K562 (cell line): ENCODE data around the gene E2F1. TPM values are rescaled to one million over a fixed set of nuclear protein-coding genes. Genes with fewer than 3 reads are reported as not detected.
A peak's percentile ranks its signal among the peaks of the same experiment; 100 is the strongest.

Source experiments
- ATAC-seq: fragments of 200-7000 bp; cut with Tn5 transposase; 3 replicates; pipeline ENCODE4 v1.9.1; 2020; ENCODE audit warnings: moderate library complexity
- BruUV-seq: library from RNA; stranded (reverse); fragments of 400-500 nt; replicated peaks from 2 replicates; lab custom pipeline; 2021; lab: Mats Ljungman, UMichigan
- CTCF ChIA-PET: fragments of 300-600 bp; formaldehyde crosslinking; extraction: SDS; loops from one replicate; lab custom pipeline; 2021; ENCODE audit warnings: low intra/inter-chr PET ratio; lab: Yijun Ruan, JAX
- POLR2A ChIA-PET: fragments of 300-600, 350-650 bp; sonication (Branson Sonifier 250); formaldehyde crosslinking; extraction: SDS; loops from one replicate; lab custom pipeline; 2021; ENCODE audit warnings: antibody characterized with exemption, inconsistent platforms; lab: Yijun Ruan, JAX
- DNase-seq, 4 experiments: peaks; one replicate each; pipeline versions ENCODE4 v3.0.0 to v3.0.0-alpha.2; 2011 to 2018; ENCODE audit warnings: low spot score in 3 of 4, mixed read lengths in 3 of 4; ENCODE audit errors: extremely low read depth in 1 of 4
- FAIRE-seq: peaks from 2 replicates; lab custom pipeline; 2011; peaks lifted over from hg19 to GRCh38; lab: Jason Lieb, UNC
- H2AFZ ChIP-seq: 2 replicates; pipeline ENCODE4 v1.6.0; 2011; ENCODE audit warnings: low read depth, low read length, control low read depth, inconsistent platforms
- H3K27ac ChIP-seq: fragments of 200-600 bp; 3 replicates; pipeline ENCODE4 v1.8.0; 2011; ENCODE audit warnings: low read depth, mild to moderate bottlenecking, control low read depth, inconsistent platforms, low read length, moderate library complexity, mixed read lengths; ENCODE audit errors: extremely low read depth
- H3K27me3 ChIP-seq, 2 experiments: fragments of 300-600 bp in 1 of 2; 2 replicates in 1 of 2; 3 replicates in 1 of 2; pipeline versions ENCODE4 v1.6.0 to v1.8.0; 2011; ENCODE audit warnings: inconsistent platforms in 2 of 2, low read length in 2 of 2, mild to moderate bottlenecking in 1 of 2, mixed read lengths in 1 of 2, moderate library complexity in 1 of 2; ENCODE audit not compliant: control insufficient read depth in 2 of 2, insufficient read depth in 2 of 2
- H3K36me3 ChIP-seq: fragments of 300-600 bp; 3 replicates; pipeline ENCODE4 v1.8.0; 2011; ENCODE audit warnings: mild to moderate bottlenecking, low read length, inconsistent platforms; ENCODE audit not compliant: control insufficient read depth, insufficient read depth
- H3K4me1 ChIP-seq, 2 experiments: fragments of 200-600 bp in 1 of 2; replicated peaks in 1 of 2; 2 replicates in 1 of 2; 3 replicates in 1 of 2; pipeline versions ENCODE4 v1.5.1 to v1.8.0; 2011; ENCODE audit warnings: inconsistent platforms in 2 of 2, low read length in 2 of 2, mild to moderate bottlenecking in 1 of 2, mixed read lengths in 1 of 2, moderate library complexity in 1 of 2; ENCODE audit not compliant: control insufficient read depth in 2 of 2, insufficient read depth in 2 of 2
- H3K4me2 ChIP-seq: 2 replicates; pipeline ENCODE4 v1.6.1; 2011; ENCODE audit warnings: low read length, control low read depth, inconsistent platforms, mixed read lengths; ENCODE audit not compliant: insufficient read depth
- H3K4me3 ChIP-seq: fragments of 200-600 bp; sonication (generic), shearing (Covaris generic); 2 replicates; pipeline ENCODE4 v1.5.1; 2016; ENCODE audit warnings: control low read depth, inconsistent platforms
- H3K79me2 ChIP-seq: fragments of 200-600 bp; 3 replicates; pipeline ENCODE4 v1.8.0; 2011; ENCODE audit warnings: low read length, inconsistent platforms; ENCODE audit not compliant: control insufficient read depth, insufficient read depth
- H3K9ac ChIP-seq, 2 experiments: 2 replicates each; pipeline versions ENCODE4 v1.6.0 to v1.6.1; 2011; ENCODE audit warnings: low read depth in 2 of 2, low read length in 2 of 2, control low read depth in 1 of 2, inconsistent platforms in 1 of 2, mild to moderate bottlenecking in 1 of 2, mixed read lengths in 1 of 2; ENCODE audit not compliant: insufficient read depth in 1 of 2
- H3K9me1 ChIP-seq: one replicate; pipeline ENCODE4 v1.6.0; 2011; ENCODE audit warnings: inconsistent platforms, mild to moderate bottlenecking, low read length, moderate library complexity; ENCODE audit not compliant: control insufficient read depth, insufficient read depth
- H3K9me3 ChIP-seq: replicated peaks from 2 replicates; pipeline ENCODE4 v1.5.1; 2011; ENCODE audit warnings: low read depth, low read length, inconsistent platforms; ENCODE audit not compliant: control insufficient read depth, insufficient read depth
- H4K20me1 ChIP-seq: replicated peaks from 2 replicates; pipeline ENCODE4 v1.6.1; 2011; ENCODE audit warnings: low read length, inconsistent platforms, mixed read lengths; ENCODE audit not compliant: control insufficient read depth, insufficient read depth
- BCL6 ChIP-seq: fragments of 250-450 bp; sonication (Bioruptor Pico); IDR thresholded peaks from 2 replicates; pipeline ENCODE4 v1.4.0; 2020
- CAMTA2 ChIP-seq: fragments of 250-450 bp; sonication (Bioruptor Pico); conservative IDR thresholded peaks from 2 replicates; pipeline ENCODE4 v1.5.1; 2022
- CBFA2T2 ChIP-seq: fragments of 450-650 bp; conservative IDR thresholded peaks from 2 replicates; pipeline ENCODE4 v1.6.1; 2017; ENCODE audit warnings: mild to moderate bottlenecking
- ELF4 ChIP-seq: fragments of 450-650 bp; formaldehyde crosslinking; IDR thresholded peaks from 2 replicates; pipeline ENCODE4 v1.4.0; 2022; ENCODE audit warnings: missing genetic modification characterization
- FOS ChIP-seq: IDR thresholded peaks from 3 replicates; pipeline ENCODE4 v1.6.1; 2011; ENCODE audit not compliant: insufficient read length; ENCODE audit errors: extremely low read depth
- MEIS2 ChIP-seq: fragments of 450-650 bp; IDR thresholded peaks from 2 replicates; pipeline ENCODE4 v1.6.1; 2014; ENCODE audit warnings: mild to moderate bottlenecking; ENCODE audit not compliant: partially characterized antibody
- NR2C2 ChIP-seq, 2 experiments: fragments of 200-800 bp in 1 of 2; sonication (Bioruptor generic) in 1 of 2; sonication (generic) in 1 of 2; formaldehyde crosslinking in 1 of 2; IDR thresholded peaks; 2 replicates each; pipeline versions ENCODE4 v1.6.1 to v1.8.0; 2016 to 2022; ENCODE audit warnings: mild to moderate bottlenecking in 1 of 2, missing compliant biosample characterization in 1 of 2, missing genetic modification characterization in 1 of 2, missing genetic modification reagents in 1 of 2
- RFX7 ChIP-seq: fragments of 250-450 bp; sonication (Bioruptor Pico); IDR thresholded peaks from 2 replicates; pipeline ENCODE4 v1.5.1; 2021; ENCODE audit warnings: mild to moderate bottlenecking
- TEAD4 ChIP-seq, 2 experiments: sonication (generic) in 1 of 2; formaldehyde crosslinking in 1 of 2; IDR thresholded peaks; 2 replicates each; pipeline versions ENCODE4 v1.6.1 to v1.8.0; 2012 to 2022; ENCODE audit warnings: borderline replicate concordance in 1 of 2, inconsistent platforms in 1 of 2, low read length in 1 of 2, mild to moderate bottlenecking in 1 of 2, missing genetic modification reagents in 1 of 2
- ZFX ChIP-seq: sonication (generic); formaldehyde crosslinking; IDR thresholded peaks from 2 replicates; pipeline ENCODE4 v1.8.0; 2022; ENCODE audit warnings: mild to moderate bottlenecking, missing genetic modification reagents, moderate library complexity
- ZNF696 ChIP-seq: fragments of 250-450 bp; sonication (Bioruptor Pico); conservative IDR thresholded peaks from 2 replicates; pipeline ENCODE4 v1.4.0; 2020; ENCODE audit warnings: mild to moderate bottlenecking, moderate library complexity
- ZZZ3 ChIP-seq: fragments of 450-650 bp; IDR thresholded peaks from 2 replicates; pipeline ENCODE4 v1.6.1; 2016; ENCODE audit warnings: antibody characterized with exemption, mild to moderate bottlenecking, moderate library complexity
- WGBS: fragments of 100-300 bp; shearing (Covaris generic); methylation state at CpG from one replicate; pipeline ENCODE4 v1.1.6; 2016; ENCODE audit warnings: low coverage, mixed read lengths; ENCODE audit not compliant: insufficient coverage; ENCODE audit errors: missing lambda C conversion rate; 5-methylcytosine and 5-hydroxymethylcytosine counted together
- in situ Hi-C: fragments of 300-500 bp; cut with MboI; formaldehyde crosslinking; loops from 4 replicates; pipeline ENCODE4 v1.15.0; 2018; ENCODE audit warnings: inconsistent platforms, mixed read lengths
- intact Hi-C: fragments of 100-400 bp; cut with micrococcal nuclease; formaldehyde crosslinking; loops from 2 replicates; pipeline ENCODE4 v1.14.2; 2022
- polyA plus RNA-seq, 8 experiments: library from polyadenylated mRNA; depleted of rRNA in 4 of 8; stranded (reverse) in 5 of 8; unstranded in 3 of 8; fragments of >200 nt; fragmentation: Nextera tagmentation in 2 of 8; fragmentation: Illumina TruSeq in 1 of 8; extraction: Ambion mirVana in 2 of 8; extraction: Trizol in 1 of 8; gene quantifications; 2 replicates each; pipeline versions ENCODE4 v1.2.1 to v1.2.3, GENCODE V29; 2011 to 2014; ENCODE audit warnings: inconsistent platforms in 1 of 8, missing spikeins in 1 of 8
- total RNA-seq, 7 experiments: library from RNA; depleted of rRNA in 6 of 7; stranded (reverse); fragments of >200 nt in 6 of 7; fragmentation: Illumina TruSeq in 2 of 7; extraction: Trizol in 2 of 7; gene quantifications; 2 replicates each; pipeline versions ENCODE4 v1.2.1 to v1.2.3, GENCODE V29; 2011 to 2021; ENCODE audit warnings: low replicate concordance in 1 of 7
- TF ChIP-seq, protein P1 (sequence below), 2 experiments: fragments of 150-350 bp in 1 of 2; IDR thresholded peaks; 2 replicates each; pipeline ENCODE4 v1.6.1; 2012 to 2016; ENCODE audit warnings: low read depth in 2 of 2, low read length in 2 of 2, mild to moderate bottlenecking in 1 of 2, moderate library complexity in 1 of 2
- TF ChIP-seq, protein P2 (sequence below): sonication (generic); formaldehyde crosslinking; IDR thresholded peaks from 2 replicates; pipeline ENCODE4 v1.5.0; 2020; ENCODE audit warnings: missing genetic modification reagents

The E2F1 gene
- total and polyA plus RNA-seq, 9 of the 15 experiments (the other 6 are each of a cell fraction or from before 2014, with no cell fraction given) = 0.14 to 30.6 (median 13.1) TPM

DNA sequence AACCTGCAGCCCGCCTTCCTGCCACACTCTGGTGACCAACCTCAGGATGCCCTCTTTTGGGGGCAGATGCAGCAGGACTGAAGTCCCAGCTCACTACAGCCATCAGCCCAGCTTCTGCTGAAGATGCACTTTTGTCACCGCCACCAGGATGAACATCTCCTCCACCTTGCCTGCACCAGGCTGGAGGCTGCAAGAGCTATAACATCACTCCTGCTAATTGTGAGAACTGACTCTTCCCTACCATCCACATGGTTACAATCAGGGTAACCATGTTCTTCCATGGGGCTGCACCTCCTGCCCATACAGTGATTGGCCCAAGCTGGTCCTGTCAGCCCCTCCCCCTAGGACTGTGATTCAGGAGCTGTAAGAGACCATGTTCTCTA lies 21.4 kb downstream of the E2F1 start (continued):
- TF ChIP-seq MEIS2 (no peak), FOS (no peak), BCL6 (no peak), RFX7 (CRISPR knock-in tag) (no peak), CBFA2T2 (no peak), ZZZ3 (no peak)
- TF ChIP-seq, protein P1, sequence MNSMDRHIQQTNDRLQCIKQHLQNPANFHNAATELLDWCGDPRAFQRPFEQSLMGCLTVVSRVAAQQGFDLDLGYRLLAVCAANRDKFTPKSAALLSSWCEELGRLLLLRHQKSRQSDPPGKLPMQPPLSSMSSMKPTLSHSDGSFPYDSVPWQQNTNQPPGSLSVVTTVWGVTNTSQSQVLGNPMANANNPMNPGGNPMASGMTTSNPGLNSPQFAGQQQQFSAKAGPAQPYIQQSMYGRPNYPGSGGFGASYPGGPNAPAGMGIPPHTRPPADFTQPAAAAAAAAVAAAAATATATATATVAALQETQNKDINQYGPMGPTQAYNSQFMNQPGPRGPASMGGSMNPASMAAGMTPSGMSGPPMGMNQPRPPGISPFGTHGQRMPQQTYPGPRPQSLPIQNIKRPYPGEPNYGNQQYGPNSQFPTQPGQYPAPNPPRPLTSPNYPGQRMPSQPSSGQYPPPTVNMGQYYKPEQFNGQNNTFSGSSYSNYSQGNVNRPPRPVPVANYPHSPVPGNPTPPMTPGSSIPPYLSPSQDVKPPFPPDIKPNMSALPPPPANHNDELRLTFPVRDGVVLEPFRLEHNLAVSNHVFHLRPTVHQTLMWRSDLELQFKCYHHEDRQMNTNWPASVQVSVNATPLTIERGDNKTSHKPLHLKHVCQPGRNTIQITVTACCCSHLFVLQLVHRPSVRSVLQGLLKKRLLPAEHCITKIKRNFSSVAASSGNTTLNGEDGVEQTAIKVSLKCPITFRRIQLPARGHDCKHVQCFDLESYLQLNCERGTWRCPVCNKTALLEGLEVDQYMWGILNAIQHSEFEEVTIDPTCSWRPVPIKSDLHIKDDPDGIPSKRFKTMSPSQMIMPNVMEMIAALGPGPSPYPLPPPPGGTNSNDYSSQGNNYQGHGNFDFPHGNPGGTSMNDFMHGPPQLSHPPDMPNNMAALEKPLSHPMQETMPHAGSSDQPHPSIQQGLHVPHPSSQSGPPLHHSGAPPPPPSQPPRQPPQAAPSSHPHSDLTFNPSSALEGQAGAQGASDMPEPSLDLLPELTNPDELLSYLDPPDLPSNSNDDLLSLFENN (IDR thresholded peaks at IDR 0.05; ENCODE audit: low read depth in 2 of 2, low read length in 2 of 2) = no peak

DNA sequence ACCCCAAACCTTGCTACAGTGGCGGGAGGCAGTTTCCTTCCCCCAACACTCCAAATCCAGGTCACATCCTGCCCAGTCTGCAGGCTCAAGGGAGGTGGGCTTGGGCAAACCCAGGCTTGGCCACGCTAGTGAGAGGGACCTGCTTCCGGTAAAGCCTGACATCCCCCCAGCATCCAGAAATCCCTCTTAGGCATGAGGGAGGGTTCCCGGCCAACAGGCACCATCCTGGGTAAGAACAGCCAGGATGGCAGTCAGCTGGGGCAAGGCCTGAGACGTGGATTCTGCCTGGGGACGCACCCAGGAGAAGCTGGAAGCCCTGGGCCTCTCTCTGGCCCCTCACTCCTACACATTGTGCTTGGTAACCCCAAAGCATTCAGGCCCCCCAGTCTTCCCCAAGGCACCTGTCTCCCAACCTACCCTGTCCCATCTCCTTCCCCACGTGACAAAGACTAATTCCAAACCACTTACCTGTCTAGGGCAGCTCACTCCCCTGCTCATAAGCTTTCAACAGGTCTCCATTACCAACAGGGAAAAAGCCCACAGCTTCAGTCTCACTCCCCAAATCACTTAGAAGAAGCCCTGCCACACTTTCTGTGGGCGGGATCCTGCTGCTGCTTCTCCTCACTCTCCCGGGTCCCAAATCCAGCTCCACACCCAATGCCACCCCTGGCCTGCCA lies 22.0 kb downstream of the E2F1 start:
- Histone ChIP-seq H3K79me2 (peaks cover 18% of the 10 kb centered on the region), H3K4me3 (peak overlapping the region; percentile 81), H3K9me1 (no peaks in the 10 kb centered on the region), H3K27ac (peak overlapping the region; percentile 82), H3K27me3 (no peaks in the 10 kb centered on the region), H4K20me1 (peaks cover 11% of the 10 kb centered on the region; the same call in 1 of the 2 replicates), H3K4me1 (peaks cover 21 to 71% of the 10 kb centered on the region in 2 experiments; a peak in 4 of 5 replicates), H3K36me3 (peaks cover 45% of the 10 kb centered on the region; the same call in 2 of the 3 replicates), H2AFZ (peak overlapping the region; percentile 81), H3K4me2 (peak overlapping the region; percentile 85), H3K9ac (peak overlapping the region; percentile 80 to 90), H3K9me3 (no peaks in the 10 kb centered on the region)
- WGBS = 46% methylated on average over 9 of the region's 9 CpGs
- peak in 1 of 4 experiments; percentile 21 for DNase-seq
- intact Hi-C loops (no loop called here), in situ Hi-C loops (no loop called here)
- peak; percentile 37 for FAIRE-seq
- BruUV-seq = TSS peak; percentile 85
- ChIA-PET CTCF (no interaction called here), POLR2A (interaction anchor here (0.6 to 5.4 kb wide), 10 partner anchors 9 to 262 kb away, joined by 3 to 51 read pairs (median 4); no protein-coding TSS in a partner anchor)
- no peak for ATAC-seq
- TF ChIP-seq ZNF696 = no peak
- TF ChIP-seq, protein P2, sequence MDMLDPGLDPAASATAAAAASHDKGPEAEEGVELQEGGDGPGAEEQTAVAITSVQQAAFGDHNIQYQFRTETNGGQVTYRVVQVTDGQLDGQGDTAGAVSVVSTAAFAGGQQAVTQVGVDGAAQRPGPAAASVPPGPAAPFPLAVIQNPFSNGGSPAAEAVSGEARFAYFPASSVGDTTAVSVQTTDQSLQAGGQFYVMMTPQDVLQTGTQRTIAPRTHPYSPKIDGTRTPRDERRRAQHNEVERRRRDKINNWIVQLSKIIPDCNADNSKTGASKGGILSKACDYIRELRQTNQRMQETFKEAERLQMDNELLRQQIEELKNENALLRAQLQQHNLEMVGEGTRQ (CRISPR knock-in tag) = peak; percentile 28
- TF ChIP-seq ELF4 (CRISPR knock-in tag) = no peak
- TF ChIP-seq NR2C2 (CRISPR knock-in tag; IDR thresholded peaks at IDR 0.05) = no peak
- TF ChIP-seq NR2C2 (tag; IDR thresholded peaks at IDR 0.05) = peak; percentile 10; the same call in 1 of the 2 replicates
- no peak for TF ChIP-seq CAMTA2 (CRISPR knock-in tag)
- peak; percentile 32; the same call in 1 of the 2 replicates for TF ChIP-seq ZFX (CRISPR knock-in tag)
- no peak for TF ChIP-seq TEAD4 (IDR thresholded peaks at IDR 0.05; ENCODE audit: low read length)
- 0 out of 2 replicates have a peak, but pooled peaks have one; percentile 46 for TF ChIP-seq TEAD4 (CRISPR knock-in tag; IDR thresholded peaks at IDR 0.05; ENCODE audit: borderline replicate concordance)
